SK-N-MC (cell line): ENCODE data around the gene ADAMTS17.

Experiments
- EZH2 ChIP-seq: fragments of 200-600 bp; sonication (generic); IDR thresholded peaks from one replicate; pipeline ENCODE4 v1.6.1; 2017; ENCODE audit warnings: antibody characterized with exemption
- POLR2AphosphoS5 ChIP-seq: IDR thresholded peaks from 2 replicates; pipeline ENCODE4 v1.6.1; 2012; ENCODE audit warnings: mild to moderate bottlenecking, low read depth, low read length, borderline replicate concordance

- no peak for TF ChIP-seq EZH2
- no peak for TF ChIP-seq POLR2AphosphoS5
These were observed 387.2 kb downstream of the ADAMTS17 start for GRCh38 chr15:99954361-99955180.
